ENCODE results near the gene KRI1.

DNA sequence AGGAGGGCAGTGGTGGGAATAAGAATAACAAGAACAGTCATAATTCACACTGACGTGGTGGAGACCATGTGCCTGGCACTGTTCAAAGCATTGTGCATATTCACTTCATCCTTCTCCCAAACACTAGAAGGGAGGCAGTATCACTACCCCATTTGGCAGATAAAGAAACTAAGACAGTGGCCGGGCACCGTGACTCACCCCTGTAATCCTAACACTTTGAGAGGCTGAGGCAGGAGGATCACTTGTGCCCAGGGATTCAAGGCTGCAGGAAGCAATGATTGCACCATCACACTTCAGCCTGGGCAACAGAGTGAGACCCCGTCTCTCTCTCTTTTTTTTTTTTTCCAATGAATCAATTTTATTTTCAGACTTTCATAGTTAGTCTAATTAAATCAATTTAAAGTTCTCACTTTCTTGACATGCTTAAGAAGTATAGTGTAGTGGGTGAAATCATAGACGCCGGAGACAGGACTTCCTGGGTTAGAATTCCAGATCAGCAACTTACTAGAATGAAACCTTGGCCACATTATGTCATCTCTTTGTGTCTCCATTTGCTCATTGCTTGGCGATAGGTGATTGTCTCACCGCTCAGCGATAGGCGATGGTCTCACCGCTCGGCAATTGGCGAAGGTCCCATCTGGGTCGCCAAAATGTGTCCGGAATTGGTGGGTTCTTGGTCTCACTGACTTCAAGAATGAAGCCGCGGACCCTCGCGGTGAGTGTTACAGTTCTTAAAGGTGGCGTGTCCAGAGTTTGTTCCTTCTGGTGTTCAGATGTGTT is 27.4 kb downstream of the KRI1 start:
- no peak for TF ChIP-seq CTCF (IDR thresholded peaks at IDR 0.05; ENCODE audit: low read depth, low read length, missing input control)
- no peak for TF ChIP-seq JUND (IDR thresholded peaks at IDR 0.05)
- no peak for TF ChIP-seq FOXA1 (IDR thresholded peaks at IDR 0.05)
- no peak for TF ChIP-seq MAX (IDR thresholded peaks at IDR 0.05)
- TF ChIP-seq YY1 (IDR thresholded peaks at IDR 0.05), result no peak
- TF ChIP-seq, protein P1, sequence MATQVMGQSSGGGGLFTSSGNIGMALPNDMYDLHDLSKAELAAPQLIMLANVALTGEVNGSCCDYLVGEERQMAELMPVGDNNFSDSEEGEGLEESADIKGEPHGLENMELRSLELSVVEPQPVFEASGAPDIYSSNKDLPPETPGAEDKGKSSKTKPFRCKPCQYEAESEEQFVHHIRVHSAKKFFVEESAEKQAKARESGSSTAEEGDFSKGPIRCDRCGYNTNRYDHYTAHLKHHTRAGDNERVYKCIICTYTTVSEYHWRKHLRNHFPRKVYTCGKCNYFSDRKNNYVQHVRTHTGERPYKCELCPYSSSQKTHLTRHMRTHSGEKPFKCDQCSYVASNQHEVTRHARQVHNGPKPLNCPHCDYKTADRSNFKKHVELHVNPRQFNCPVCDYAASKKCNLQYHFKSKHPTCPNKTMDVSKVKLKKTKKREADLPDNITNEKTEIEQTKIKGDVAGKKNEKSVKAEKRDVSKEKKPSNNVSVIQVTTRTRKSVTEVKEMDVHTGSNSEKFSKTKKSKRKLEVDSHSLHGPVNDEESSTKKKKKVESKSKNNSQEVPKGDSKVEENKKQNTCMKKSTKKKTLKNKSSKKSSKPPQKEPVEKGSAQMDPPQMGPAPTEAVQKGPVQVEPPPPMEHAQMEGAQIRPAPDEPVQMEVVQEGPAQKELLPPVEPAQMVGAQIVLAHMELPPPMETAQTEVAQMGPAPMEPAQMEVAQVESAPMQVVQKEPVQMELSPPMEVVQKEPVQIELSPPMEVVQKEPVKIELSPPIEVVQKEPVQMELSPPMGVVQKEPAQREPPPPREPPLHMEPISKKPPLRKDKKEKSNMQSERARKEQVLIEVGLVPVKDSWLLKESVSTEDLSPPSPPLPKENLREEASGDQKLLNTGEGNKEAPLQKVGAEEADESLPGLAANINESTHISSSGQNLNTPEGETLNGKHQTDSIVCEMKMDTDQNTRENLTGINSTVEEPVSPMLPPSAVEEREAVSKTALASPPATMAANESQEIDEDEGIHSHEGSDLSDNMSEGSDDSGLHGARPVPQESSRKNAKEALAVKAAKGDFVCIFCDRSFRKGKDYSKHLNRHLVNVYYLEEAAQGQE (IDR thresholded peaks at IDR 0.05), result no peak
- no peak for TF ChIP-seq EGR1 (IDR thresholded peaks at IDR 0.05; ENCODE audit: low read depth in 2 of 2)
